A549 treated with AZD2906 at 1 μM for 4 hours (cell line): ENCODE measurements around the gene NSUN2. TPM values are rescaled to one million over a fixed set of nuclear protein-coding genes. Genes with fewer than 3 reads are reported as not detected.

ENCODE experiments used
- total RNA-seq: library from RNA; stranded (reverse); fragments of 200-300 nt; extraction: Qiagen RNA extraction; gene quantifications from 5 replicates; pipeline ENCODE4 v1.2.3, GENCODE V29; 2022

Gene NSUN2
- 86.1 to 101 TPM (median 89.7 TPM) in 5 replicates for total RNA-seq

DNA sequence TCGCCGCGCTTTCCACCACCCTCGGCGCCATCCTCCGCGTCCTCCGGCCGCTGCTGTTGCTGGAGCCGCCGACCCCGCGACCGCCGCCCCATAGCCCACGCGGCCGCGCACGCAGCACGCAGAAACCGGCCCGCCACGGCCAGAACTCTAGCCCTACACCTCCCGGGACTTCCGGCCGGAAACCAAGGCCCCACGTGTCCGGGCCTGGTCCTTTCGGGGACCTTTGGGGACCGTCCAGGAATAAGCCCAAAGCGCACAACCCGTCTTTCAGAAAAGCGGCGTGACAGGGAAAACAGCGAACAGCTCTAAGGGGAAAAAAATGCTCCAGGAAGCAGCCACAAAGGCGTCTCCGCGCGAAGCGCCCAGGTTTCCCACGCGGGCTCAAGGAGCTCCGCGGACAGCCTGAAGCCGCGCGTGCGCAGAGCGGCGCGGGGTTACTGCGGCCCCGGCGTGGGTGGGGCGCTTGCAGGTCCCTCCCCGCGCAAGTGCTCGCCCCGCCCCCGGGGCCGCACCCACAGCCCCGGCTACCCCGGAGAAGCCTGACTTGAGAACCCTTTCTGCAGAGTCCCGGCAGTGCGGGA, at the start of gene NSUN2, which contains the start of gene SRD5A1:
NSUN2 (minus strand) TSS at position 157 of the 581 bp plus-strand sequence; CDS start at position 92, 65 bp downstream.
SRD5A1 (plus strand) TSS at position 553 of the 581 bp plus-strand sequence. CDS start 137 bp downstream, outside the sequence.

Other genes with a start within 250 kb of the NSUN2 start
- gene UBE2QL1, start 184.2 kb downstream of the NSUN2 start, total RNA-seq, result 3.7 to 4.6 TPM (median 4.4 TPM) in 5 replicates
- gene SRD5A1, start 396 bp upstream of the NSUN2 start, total RNA-seq, result 17.7 to 33.2 TPM (median 31.4 TPM) in 5 replicates
- 20.3 to 22.6 TPM (median 21.4 TPM) in 5 replicates for gene TENT4A, start 80.4 kb upstream of the NSUN2 start, total RNA-seq